VCaP (cell line): ENCODE results near the gene OR6S1.

Experiments
- H3K27ac ChIP-seq: fragments of 450-650 bp; 2 replicates; pipeline ENCODE4 v1.5.1; 2017
- TF ChIP-seq, protein P1 (sequence below): fragments of 450-650 bp; conservative IDR thresholded peaks from 2 replicates; pipeline ENCODE4 v1.5.1; 2017; ENCODE audit warnings: mild to moderate bottlenecking, moderate library complexity

OR6S1 gene

DNA sequence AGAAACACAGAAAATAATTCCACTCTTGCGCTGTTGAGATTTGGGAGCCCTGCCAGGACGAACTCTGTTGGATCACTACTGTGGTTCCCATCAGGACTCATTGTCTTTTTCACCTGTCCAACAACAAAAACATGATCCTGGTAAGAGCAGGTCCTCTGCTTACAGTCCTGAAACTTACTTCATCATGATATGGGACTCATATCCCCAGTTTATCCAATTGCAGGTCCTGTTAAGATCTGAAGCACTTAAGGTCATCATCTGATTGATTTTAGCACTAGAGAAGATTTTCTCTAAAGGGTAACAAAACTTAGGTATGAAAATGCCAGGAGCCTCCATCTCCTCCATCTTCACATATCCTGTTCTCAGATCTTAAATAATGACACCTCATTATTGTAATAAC lies at the start of gene OR6S1:
Gene OR6S1, minus strand, starts transcription at position 101 of the 400 bp plus-strand sequence. Its CDS starts 0 bp downstream, at position 101.
- H3K27ac ChIP-seq = no peak within 1 kb of the TSS
- TF ChIP-seq, protein P1, sequence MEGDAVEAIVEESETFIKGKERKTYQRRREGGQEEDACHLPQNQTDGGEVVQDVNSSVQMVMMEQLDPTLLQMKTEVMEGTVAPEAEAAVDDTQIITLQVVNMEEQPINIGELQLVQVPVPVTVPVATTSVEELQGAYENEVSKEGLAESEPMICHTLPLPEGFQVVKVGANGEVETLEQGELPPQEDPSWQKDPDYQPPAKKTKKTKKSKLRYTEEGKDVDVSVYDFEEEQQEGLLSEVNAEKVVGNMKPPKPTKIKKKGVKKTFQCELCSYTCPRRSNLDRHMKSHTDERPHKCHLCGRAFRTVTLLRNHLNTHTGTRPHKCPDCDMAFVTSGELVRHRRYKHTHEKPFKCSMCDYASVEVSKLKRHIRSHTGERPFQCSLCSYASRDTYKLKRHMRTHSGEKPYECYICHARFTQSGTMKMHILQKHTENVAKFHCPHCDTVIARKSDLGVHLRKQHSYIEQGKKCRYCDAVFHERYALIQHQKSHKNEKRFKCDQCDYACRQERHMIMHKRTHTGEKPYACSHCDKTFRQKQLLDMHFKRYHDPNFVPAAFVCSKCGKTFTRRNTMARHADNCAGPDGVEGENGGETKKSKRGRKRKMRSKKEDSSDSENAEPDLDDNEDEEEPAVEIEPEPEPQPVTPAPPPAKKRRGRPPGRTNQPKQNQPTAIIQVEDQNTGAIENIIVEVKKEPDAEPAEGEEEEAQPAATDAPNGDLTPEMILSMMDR = no peak

DNA sequence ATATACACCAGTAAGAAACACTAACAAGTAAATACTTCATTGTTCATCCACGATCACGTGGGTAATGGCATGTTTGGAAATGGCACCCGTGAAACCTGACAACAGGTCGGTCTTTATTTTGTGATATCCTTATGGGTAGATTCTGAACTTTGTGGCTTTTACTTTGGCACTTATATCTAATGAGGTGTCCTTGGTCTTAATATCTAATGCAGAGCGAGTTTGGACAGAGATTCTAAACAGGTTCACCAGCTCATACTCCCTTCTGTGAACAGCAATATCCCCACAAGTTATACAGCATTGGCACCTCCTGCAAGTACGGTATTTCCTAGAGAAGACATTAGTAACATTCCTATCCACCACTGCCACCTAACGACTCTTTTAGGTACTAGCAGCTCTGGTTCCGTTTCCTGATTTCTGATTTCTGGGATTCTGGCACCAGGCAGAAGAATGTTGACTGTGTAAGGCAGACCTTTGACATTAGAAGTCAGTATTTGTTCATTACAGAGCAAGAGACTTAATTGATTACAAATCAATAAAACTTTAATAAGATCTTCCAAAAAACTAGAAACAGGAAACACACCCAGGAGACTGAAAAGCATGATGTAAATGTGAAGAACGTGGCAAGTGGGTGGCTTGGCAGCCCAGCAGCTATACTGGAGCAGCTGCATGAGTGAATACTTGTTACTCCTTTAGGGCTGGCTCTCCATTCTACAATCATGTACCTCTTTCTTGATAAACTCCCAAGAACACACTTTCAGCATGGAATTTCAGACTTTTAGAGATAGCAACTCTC lies 49.6 kb upstream of the OR6S1 start:
- H3K27ac ChIP-seq = peak overlapping the region; percentile 49
- TF ChIP-seq, protein P1 = peak; percentile 91

GRCh38 chr14:20688167-20688839 lies 46.8 kb upstream of the OR6S1 start, which contains the start of gene ANG:
Gene ANG, plus strand, starts transcription at chr14:20688764. Its CDS starts 4,801 bp downstream, at chr14:20693565.
- H3K27ac ChIP-seq = peak within 1 kb of the TSS; percentile 96
- TF ChIP-seq, protein P1 = no peak

DNA sequence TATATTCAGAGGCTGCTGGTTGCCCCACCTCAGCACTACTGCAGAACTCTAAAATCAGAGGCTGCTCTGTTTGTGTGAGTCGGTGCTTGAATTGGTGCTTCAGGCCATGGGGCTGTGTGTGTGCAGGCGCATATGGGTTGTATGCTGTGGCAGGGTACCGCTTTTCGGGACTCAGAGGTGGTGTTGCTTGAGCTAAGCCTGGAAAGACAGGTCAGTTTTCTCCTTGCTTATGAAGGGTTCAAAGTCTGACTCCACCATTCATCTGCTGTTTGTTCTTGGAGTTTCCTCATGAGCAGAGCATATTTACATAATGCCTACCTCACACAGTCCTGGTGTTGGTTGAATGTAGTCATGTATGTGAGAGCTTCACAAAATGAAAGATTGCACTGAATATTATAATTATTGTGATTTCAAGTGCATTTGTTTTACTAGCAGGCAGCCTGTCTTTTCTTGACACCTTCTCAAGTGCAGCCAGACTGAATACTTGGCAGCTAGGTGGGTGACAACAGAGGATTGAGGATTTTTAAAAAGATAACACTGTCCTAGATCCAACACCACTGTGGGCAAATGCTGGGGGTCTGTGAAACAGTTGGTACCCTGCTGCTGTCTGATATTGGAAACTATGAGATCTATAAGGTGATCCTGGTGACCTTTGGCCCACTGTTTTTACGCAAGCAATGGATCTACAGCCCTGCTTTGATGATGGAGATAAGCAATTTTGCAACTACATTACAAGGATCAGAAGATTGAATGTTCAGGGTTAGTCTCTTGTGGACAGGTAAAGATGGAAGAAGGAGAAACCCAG lies 46.1 kb upstream of the OR6S1 start:
- TF ChIP-seq, protein P1 = no peak
- H3K27ac ChIP-seq = peak overlapping the region; percentile 96

GRCh38 chr14:20686386-20687143 lies 45.1 kb upstream of the OR6S1 start:
- TF ChIP-seq, protein P1 = no peak

DNA sequence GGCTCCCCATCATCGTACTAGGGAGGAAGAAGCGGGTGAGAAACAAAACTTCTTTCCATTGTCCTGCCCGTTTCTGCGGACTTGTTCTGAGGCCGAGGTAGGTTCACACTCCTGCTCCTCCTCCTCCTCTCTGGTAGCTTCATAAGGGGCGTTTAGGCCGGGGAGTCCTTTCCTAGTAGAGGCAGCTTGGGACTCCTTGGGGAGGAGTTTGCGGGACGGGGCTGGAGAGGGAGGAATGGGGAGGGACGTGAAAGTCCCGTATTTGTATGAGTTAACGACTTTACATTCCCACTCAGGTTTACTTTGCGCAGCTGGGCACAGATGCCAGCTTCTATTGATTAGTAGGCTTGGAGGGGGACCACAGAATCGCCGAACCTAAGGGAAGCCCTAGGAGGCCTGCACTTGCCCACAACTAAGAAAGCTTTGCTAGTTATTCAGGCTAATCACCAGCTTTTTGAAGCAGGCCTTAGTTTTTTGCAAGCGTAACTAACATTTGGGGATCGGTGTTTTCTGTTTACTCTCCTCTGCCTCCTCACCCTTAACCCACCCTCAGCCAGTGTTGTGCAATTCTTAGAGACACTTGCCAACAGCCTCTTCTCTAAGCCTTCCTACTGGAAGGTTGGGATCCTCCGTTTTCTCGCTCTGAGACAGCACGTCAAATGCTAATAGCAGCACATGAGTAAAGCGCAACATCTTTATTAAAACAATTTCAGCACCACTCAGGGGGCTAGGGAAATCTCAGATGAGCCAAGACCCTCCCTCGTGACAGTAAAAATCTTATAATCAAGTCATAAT lies 43.4 kb upstream of the OR6S1 start:
- TF ChIP-seq, protein P1 = no peak
- peak overlapping the region; percentile 96 for H3K27ac ChIP-seq

More at GRCh38 chr14:20686386-20687143, 45.1 kb upstream of the OR6S1 start:
- peak overlapping the region; percentile 96 for H3K27ac ChIP-seq
